ENCODE data around the gene SLCO1B1. TPM values are rescaled to one million over a fixed set of nuclear protein-coding genes. Genes with fewer than 3 reads are reported as not detected.

SLCO1B1 gene
- total RNA-seq, 1 donor from 2014 or later = not detected

- H3K9me3 Mint-ChIP-seq (ENCODE audit: unreplicated experiment) = no peaks in the 10 kb centered on the region
- no peak overlapping the region for H3K9ac ChIP-seq (ENCODE audit: low read length)
- H3K27me3 Mint-ChIP-seq (ENCODE audit: low read depth, unreplicated experiment) = no peaks in the 10 kb centered on the region
- no peaks in the 10 kb centered on the region for H3K36me3 ChIP-seq (ENCODE audit: insufficient read depth, low read length)
- no peaks in the 10 kb centered on the region for H4K20me1 ChIP-seq (ENCODE audit: insufficient read depth, low read length)
- H2AFZ ChIP-seq (ENCODE audit: low read depth, low read length) = no peak overlapping the region
- DNase-seq (ENCODE audit: low read depth) (no peak), FAIRE-seq (no peak)
- no peaks in the 10 kb centered on the region for H3K4me1 Mint-ChIP-seq (ENCODE audit: low read depth, unreplicated experiment)
- H3K27me3 ChIP-seq (ENCODE audit: insufficient read depth, low read length) = no peaks in the 10 kb centered on the region
- no peak overlapping the region for H3K27ac Mint-ChIP-seq (ENCODE audit: unreplicated experiment)
- no peaks in the 10 kb centered on the region for H3K4me1 ChIP-seq (ENCODE audit: insufficient read depth, low read length)
- H3K4me2 ChIP-seq (ENCODE audit: low read length) = no peak overlapping the region
- H3K79me2 ChIP-seq (ENCODE audit: insufficient read depth, low read length) = no peaks in the 10 kb centered on the region
- no peaks in the 10 kb centered on the region for H3K9me3 ChIP-seq (ENCODE audit: insufficient read depth, low read depth, low read length)
- H3K27ac ChIP-seq (ENCODE audit: low read depth, low read length) = no peak overlapping the region
- no peaks in the 10 kb centered on the region for H3K36me3 Mint-ChIP-seq (ENCODE audit: low read depth, unreplicated experiment)
- H3K4me3 ChIP-seq (ENCODE audit: insufficient read depth, low read depth, low read length) = no peak overlapping the region
- H3K4me3 Mint-ChIP-seq (ENCODE audit: unreplicated experiment) = no peak overlapping the region
- TF ChIP-seq CTCF (IDR thresholded peaks at IDR 0.05; ENCODE audit: insufficient read depth, low read depth, low read length) = no peak
- no peak for TF ChIP-seq EZH2 (IDR thresholded peaks at IDR 0.05; ENCODE audit: insufficient read depth, low read length)
Observed at GRCh38 chr12:21151184-21151583, 20.2 kb downstream of the SLCO1B1 start.

- H3K79me2 ChIP-seq (ENCODE audit: insufficient read depth, low read length) = no peaks in the 10 kb centered on the region
- Mint-ChIP-seq H3K4me3 (ENCODE audit: unreplicated experiment) (no peak overlapping the region), H3K4me1 (ENCODE audit: low read depth, unreplicated experiment) (no peaks in the 10 kb centered on the region), H3K9me3 (ENCODE audit: unreplicated experiment) (no peaks in the 10 kb centered on the region), H3K27ac (ENCODE audit: unreplicated experiment) (no peak overlapping the region), H3K27me3 (ENCODE audit: low read depth, unreplicated experiment) (no peaks in the 10 kb centered on the region), H3K36me3 (ENCODE audit: low read depth, unreplicated experiment) (no peaks in the 10 kb centered on the region)
- FAIRE-seq (no peak), DNase-seq (ENCODE audit: low read depth) (no peak)
- H3K4me3 ChIP-seq (ENCODE audit: insufficient read depth, low read depth, low read length) = no peak overlapping the region
- H3K9ac ChIP-seq (ENCODE audit: low read length) = no peak overlapping the region
- no peaks in the 10 kb centered on the region for H3K36me3 ChIP-seq (ENCODE audit: insufficient read depth, low read length)
- H3K27ac ChIP-seq (ENCODE audit: low read depth, low read length) = no peak overlapping the region
- no peaks in the 10 kb centered on the region for H3K4me1 ChIP-seq (ENCODE audit: insufficient read depth, low read length)
- no peaks in the 10 kb centered on the region for H3K9me3 ChIP-seq (ENCODE audit: insufficient read depth, low read depth, low read length)
- no peaks in the 10 kb centered on the region for H4K20me1 ChIP-seq (ENCODE audit: insufficient read depth, low read length)
- H3K4me2 ChIP-seq (ENCODE audit: low read length) = no peak overlapping the region
- no peak overlapping the region for H2AFZ ChIP-seq (ENCODE audit: low read depth, low read length)
- TF ChIP-seq EZH2 (IDR thresholded peaks at IDR 0.05; ENCODE audit: insufficient read depth, low read length) = no peak
- no peak for TF ChIP-seq CTCF (IDR thresholded peaks at IDR 0.05; ENCODE audit: insufficient read depth, low read depth, low read length)
- H3K27me3 ChIP-seq (ENCODE audit: insufficient read depth, low read length) = no peaks in the 10 kb centered on the region
Observed at GRCh38 chr12:21155522-21156351, 24.7 kb downstream of the SLCO1B1 start.

GRCh38 chr12:21165048-21165447 is 34.1 kb downstream of the SLCO1B1 start:
- H3K4me1 Mint-ChIP-seq (ENCODE audit: low read depth, unreplicated experiment) = no peaks in the 10 kb centered on the region
- H3K4me3 Mint-ChIP-seq (ENCODE audit: unreplicated experiment) = no peak overlapping the region
- H3K4me3 ChIP-seq (ENCODE audit: insufficient read depth, low read depth, low read length) = no peak overlapping the region
- H3K27me3 Mint-ChIP-seq (ENCODE audit: low read depth, unreplicated experiment) = no peaks in the 10 kb centered on the region
- no peaks in the 10 kb centered on the region for H4K20me1 ChIP-seq (ENCODE audit: insufficient read depth, low read length)
- H3K27me3 ChIP-seq (ENCODE audit: insufficient read depth, low read length) = no peaks in the 10 kb centered on the region
- H2AFZ ChIP-seq (ENCODE audit: low read depth, low read length) = no peak overlapping the region
- DNase-seq (ENCODE audit: low read depth) (no peak), FAIRE-seq (no peak)
- no peak for TF ChIP-seq EZH2 (IDR thresholded peaks at IDR 0.05; ENCODE audit: insufficient read depth, low read length)
- no peak for TF ChIP-seq CTCF (IDR thresholded peaks at IDR 0.05; ENCODE audit: insufficient read depth, low read depth, low read length)
- H3K4me1 ChIP-seq (ENCODE audit: insufficient read depth, low read length) = no peaks in the 10 kb centered on the region
- H3K79me2 ChIP-seq (ENCODE audit: insufficient read depth, low read length) = no peaks in the 10 kb centered on the region
- peaks cover 2% of the 10 kb centered on the region for H3K9me3 Mint-ChIP-seq (ENCODE audit: unreplicated experiment)
- no peaks in the 10 kb centered on the region for H3K9me3 ChIP-seq (ENCODE audit: insufficient read depth, low read depth, low read length)
- H3K36me3 ChIP-seq (ENCODE audit: insufficient read depth, low read length) = no peaks in the 10 kb centered on the region
- H3K27ac ChIP-seq (ENCODE audit: low read depth, low read length) = no peak overlapping the region
- H3K27ac Mint-ChIP-seq (ENCODE audit: unreplicated experiment) = no peak overlapping the region
- H3K4me2 ChIP-seq (ENCODE audit: low read length) = no peak overlapping the region
- no peaks in the 10 kb centered on the region for H3K36me3 Mint-ChIP-seq (ENCODE audit: low read depth, unreplicated experiment)
- no peak overlapping the region for H3K9ac ChIP-seq (ENCODE audit: low read length)
